ENCODE data around the gene SNAP47. TPM values are rescaled to one million over a fixed set of nuclear protein-coding genes. Genes with fewer than 3 reads are reported as not detected.

Gene SNAP47
- total and polyA plus RNA-seq, 2 donors (not counting 3 experiments of a cell fraction or from before 2014, with no cell fraction given): 24.0 to 32.7 TPM

DNA sequence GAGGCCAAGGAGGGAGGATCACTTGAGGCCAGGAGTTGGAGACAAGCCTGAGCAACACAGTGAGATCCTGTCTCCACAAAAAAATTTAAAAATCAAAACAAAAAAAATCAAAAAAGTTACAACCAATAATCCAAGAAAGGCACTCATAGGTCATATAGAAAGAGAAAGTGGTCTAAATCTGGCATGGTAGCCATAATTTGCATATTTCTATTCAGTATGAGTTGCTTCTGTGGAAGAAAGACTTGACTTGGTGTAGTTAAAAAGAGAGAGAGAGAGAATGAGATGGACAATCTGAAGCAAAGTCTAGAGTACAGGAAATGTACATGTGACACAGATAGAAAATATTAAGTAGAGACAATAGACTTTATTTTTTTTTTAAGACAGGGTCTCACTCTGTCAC, 22.6 kb upstream of the SNAP47 start:
- H3K27me3 ChIP-seq (ENCODE audit: control insufficient read depth in 2 of 2, insufficient read depth in 2 of 2, low read length in 2 of 2): no peaks in the 10 kb centered on the region
- H3K4me2 ChIP-seq (ENCODE audit: insufficient read depth, low read length): no peak overlapping the region
- H3K4me1 ChIP-seq (ENCODE audit: control insufficient read depth, extremely low read depth, insufficient read depth, low read length): no peaks in the 10 kb centered on the region
- H3K9me3 ChIP-seq (replicated peaks; ENCODE audit: control insufficient read depth, insufficient read depth, low read length): no peaks in the 10 kb centered on the region
- POLR2A ChIA-PET: no interaction called here
- dilution Hi-C loops (cut with MboI; ENCODE audit: extremely low pct_ligation_motif_present, low sequenced_read_pairs): no loop called here
- no peak for TF ChIP-seq FOS (IDR thresholded peaks at IDR 0.05; ENCODE audit: borderline replicate concordance, insufficient read depth, low read length)
- TF ChIP-seq, protein P1, sequence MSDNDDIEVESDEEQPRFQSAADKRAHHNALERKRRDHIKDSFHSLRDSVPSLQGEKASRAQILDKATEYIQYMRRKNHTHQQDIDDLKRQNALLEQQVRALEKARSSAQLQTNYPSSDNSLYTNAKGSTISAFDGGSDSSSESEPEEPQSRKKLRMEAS (IDR thresholded peaks at IDR 0.05; ENCODE audit: insufficient read depth, insufficient read length): no peak
- no TSS peak for BruUV-seq (replicated peaks)
- no peak overlapping the region for H2AFZ ChIP-seq (ENCODE audit: low read depth, low read length)
- H3K4me3 ChIP-seq (replicated peaks in 1 of 3; ENCODE audit: insufficient read depth in 1 of 3, low read depth in 1 of 3, low read length in 3 of 3): no peak overlapping the region
- H3K27ac ChIP-seq (ENCODE audit: insufficient read depth, low read depth, low read length): no peak overlapping the region
- CTCF ChIA-PET: no interaction called here
- no peaks in the 10 kb centered on the region for H3K79me2 ChIP-seq (ENCODE audit: control insufficient read depth, insufficient read depth, low read length)
- H3K9me1 ChIP-seq (replicated peaks; ENCODE audit: control insufficient read depth, extremely low read depth, insufficient read depth, low read length): no peaks in the 10 kb centered on the region
- DNase-seq (ENCODE audit: low read depth, low spot score) (no peak), FAIRE-seq (no peak)
- intact Hi-C loops (cut with micrococcal nuclease): no loop called here
- no peaks in the 10 kb centered on the region for H3K36me3 ChIP-seq (ENCODE audit: control insufficient read depth in 2 of 2, extremely low read depth in 1 of 2, insufficient read depth in 2 of 2, low read length in 2 of 2)
- no peak overlapping the region for H3K9ac ChIP-seq (replicated peaks; ENCODE audit: extremely low read depth, insufficient read depth, low read length)
- H4K20me1 ChIP-seq (replicated peaks; ENCODE audit: control insufficient read depth, extremely low read depth, insufficient read depth, low read length): no peaks in the 10 kb centered on the region

DNA sequence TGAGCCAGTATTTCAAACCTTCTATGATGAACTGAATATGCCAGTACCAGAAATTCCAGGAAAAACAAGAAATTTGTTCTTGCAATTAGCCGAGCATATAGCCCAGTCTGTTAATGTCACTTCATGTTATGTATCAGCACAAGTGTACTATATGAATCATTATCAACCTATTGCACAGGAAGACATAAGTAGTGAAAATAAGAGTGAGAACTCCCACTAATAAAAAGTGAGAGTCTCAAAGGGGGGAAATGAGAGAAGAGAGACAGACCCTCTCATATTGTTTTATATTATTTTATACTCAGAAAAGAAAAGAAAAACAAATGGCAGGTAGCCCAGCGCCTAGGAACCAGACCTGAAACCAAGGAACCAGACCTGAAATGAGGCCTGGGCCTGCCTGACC, 16.3 kb upstream of the SNAP47 start:
- ChIA-PET CTCF (no interaction called here), POLR2A (no interaction called here)
- H3K9me1 ChIP-seq (replicated peaks; ENCODE audit: control insufficient read depth, extremely low read depth, insufficient read depth, low read length): no peaks in the 10 kb centered on the region
- no peaks in the 10 kb centered on the region for H4K20me1 ChIP-seq (replicated peaks; ENCODE audit: control insufficient read depth, extremely low read depth, insufficient read depth, low read length)
- H3K9ac ChIP-seq (replicated peaks; ENCODE audit: extremely low read depth, insufficient read depth, low read length): no peak overlapping the region
- H2AFZ ChIP-seq (ENCODE audit: low read depth, low read length): no peak overlapping the region
- no peak overlapping the region for H3K27ac ChIP-seq (ENCODE audit: insufficient read depth, low read depth, low read length)
- no peak for FAIRE-seq
- no peaks in the 10 kb centered on the region for H3K4me1 ChIP-seq (ENCODE audit: control insufficient read depth, extremely low read depth, insufficient read depth, low read length)
- H3K36me3 ChIP-seq (ENCODE audit: control insufficient read depth in 2 of 2, extremely low read depth in 1 of 2, insufficient read depth in 2 of 2, low read length in 2 of 2): no peaks in the 10 kb centered on the region
- no peaks in the 10 kb centered on the region for H3K79me2 ChIP-seq (ENCODE audit: control insufficient read depth, insufficient read depth, low read length)
- H3K27me3 ChIP-seq (ENCODE audit: control insufficient read depth in 2 of 2, insufficient read depth in 2 of 2, low read length in 2 of 2): no peaks in the 10 kb centered on the region
- BruUV-seq (replicated peaks): no TSS peak
- no peak overlapping the region for H3K4me3 ChIP-seq (replicated peaks in 1 of 3; ENCODE audit: insufficient read depth in 1 of 3, low read depth in 1 of 3, low read length in 3 of 3)
- DNase-seq (ENCODE audit: low read depth, low spot score): no peak
- H3K9me3 ChIP-seq (replicated peaks; ENCODE audit: control insufficient read depth, insufficient read depth, low read length): no peaks in the 10 kb centered on the region
- H3K4me2 ChIP-seq (ENCODE audit: insufficient read depth, low read length): no peak overlapping the region
- TF ChIP-seq POLR2A (IDR thresholded peaks at IDR 0.05; ENCODE audit: low read depth, low read length): no peak
- TF ChIP-seq JUN (IDR thresholded peaks at IDR 0.05; ENCODE audit: borderline replicate concordance, insufficient read depth, insufficient read length, low read depth): no peak
- TF ChIP-seq, protein P2, sequence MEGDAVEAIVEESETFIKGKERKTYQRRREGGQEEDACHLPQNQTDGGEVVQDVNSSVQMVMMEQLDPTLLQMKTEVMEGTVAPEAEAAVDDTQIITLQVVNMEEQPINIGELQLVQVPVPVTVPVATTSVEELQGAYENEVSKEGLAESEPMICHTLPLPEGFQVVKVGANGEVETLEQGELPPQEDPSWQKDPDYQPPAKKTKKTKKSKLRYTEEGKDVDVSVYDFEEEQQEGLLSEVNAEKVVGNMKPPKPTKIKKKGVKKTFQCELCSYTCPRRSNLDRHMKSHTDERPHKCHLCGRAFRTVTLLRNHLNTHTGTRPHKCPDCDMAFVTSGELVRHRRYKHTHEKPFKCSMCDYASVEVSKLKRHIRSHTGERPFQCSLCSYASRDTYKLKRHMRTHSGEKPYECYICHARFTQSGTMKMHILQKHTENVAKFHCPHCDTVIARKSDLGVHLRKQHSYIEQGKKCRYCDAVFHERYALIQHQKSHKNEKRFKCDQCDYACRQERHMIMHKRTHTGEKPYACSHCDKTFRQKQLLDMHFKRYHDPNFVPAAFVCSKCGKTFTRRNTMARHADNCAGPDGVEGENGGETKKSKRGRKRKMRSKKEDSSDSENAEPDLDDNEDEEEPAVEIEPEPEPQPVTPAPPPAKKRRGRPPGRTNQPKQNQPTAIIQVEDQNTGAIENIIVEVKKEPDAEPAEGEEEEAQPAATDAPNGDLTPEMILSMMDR (IDR thresholded peaks at IDR 0.05; ENCODE audit: extremely low read depth in 1 of 2, insufficient read depth in 1 of 2, low read depth in 1 of 2, low read length in 2 of 2): no peak
- no peak for TF ChIP-seq MYC (IDR thresholded peaks at IDR 0.05; ENCODE audit: low read depth, low read length)
- TF ChIP-seq EZH2 (IDR thresholded peaks at IDR 0.05; ENCODE audit: borderline replicate concordance, low read depth, low read length, severe bottlenecking): no peak
- intact Hi-C loops (cut with micrococcal nuclease): no loop called here
- dilution Hi-C loops (cut with MboI; ENCODE audit: extremely low pct_ligation_motif_present, low sequenced_read_pairs): no loop called here

Measured in endothelial cell of umbilical vein (primary cell).